GM12878 (cell line): ENCODE results near the gene TCF15. TPM values are rescaled to one million over a fixed set of nuclear protein-coding genes. Genes with fewer than 3 reads are reported as not detected.

ENCODE experiments used
- CREB1 ChIP-seq: IDR thresholded peaks from 2 replicates; pipeline ENCODE4 v1.6.1; 2012; ENCODE audit warnings: low read depth, mild to moderate bottlenecking, inconsistent platforms
- HCFC1 ChIP-seq: fragments of 150-350 bp; IDR thresholded peaks from 2 replicates; pipeline ENCODE4 v1.6.1; 2014; ENCODE audit warnings: low read length
- MTA3 ChIP-seq: IDR thresholded peaks from 2 replicates; pipeline ENCODE4 v1.6.1; 2012; ENCODE audit warnings: low read length, inconsistent platforms, borderline replicate concordance
- MXI1 ChIP-seq: fragments of 150-350 bp; IDR thresholded peaks from 2 replicates; pipeline ENCODE4 v1.6.1; 2011; ENCODE audit warnings: low read depth, mild to moderate bottlenecking, inconsistent platforms, low read length, improper control_type of control experiment
- NRF1 ChIP-seq: conservative IDR thresholded peaks from 2 replicates; pipeline ENCODE4 v1.6.1; 2011; ENCODE audit warnings: mild to moderate bottlenecking, low read depth, low read length, improper control_type of control experiment
- SIX5 ChIP-seq: IDR thresholded peaks from 2 replicates; pipeline ENCODE4 v1.6.1; 2011; ENCODE audit warnings: mild to moderate bottlenecking, low read depth, low read length, moderate library complexity; ENCODE audit not compliant: severe bottlenecking
- SP1 ChIP-seq: IDR thresholded peaks from one replicate; pipeline ENCODE4 v1.6.1; 2011; ENCODE audit warnings: low read depth, low read length
- ZNF384 ChIP-seq: IDR thresholded peaks from 2 replicates; pipeline ENCODE4 v1.6.1; 2012; ENCODE audit warnings: low read depth, mild to moderate bottlenecking, low read length, improper control_type of control experiment, borderline replicate concordance
- polyA plus RNA-seq, 11 experiments: library from polyadenylated mRNA; depleted of rRNA in 4 of 11; unstranded in 6 of 11; stranded (reverse) in 5 of 11; fragments of >200 nt; fragmentation: Nextera tagmentation in 4 of 11; fragmentation: Illumina TruSeq in 1 of 11; extraction: Ambion mirVana in 4 of 11; extraction: Trizol in 1 of 11; gene quantifications; 1 replicate in 1 of 11; 2 replicates in 10 of 11; pipeline versions ENCODE4 v1.2.1 to v1.2.3, GENCODE V29; 2011 to 2016; ENCODE audit warnings: inconsistent platforms in 2 of 11, missing spikeins in 2 of 11, low read depth in 1 of 11
- total RNA-seq, 4 experiments: library from RNA; depleted of rRNA in 3 of 4; stranded (reverse); fragments of >200 nt in 3 of 4; fragmentation: Illumina TruSeq in 1 of 4; extraction: Trizol in 1 of 4; gene quantifications; 2 replicates each; pipeline versions ENCODE4 v1.2.1 to v1.2.3, GENCODE V29; 2013 to 2021
- TF ChIP-seq, protein P1 (sequence below): fragments of 450-650 bp; IDR thresholded peaks from 2 replicates; pipeline ENCODE4 v1.6.1; 2017; ENCODE audit warnings: antibody characterized with exemption, mild to moderate bottlenecking, moderate library complexity
- TF ChIP-seq, protein P2 (sequence below): IDR thresholded peaks from 2 replicates; pipeline ENCODE4 v1.6.1; 2011; ENCODE audit warnings: borderline replicate concordance, low read depth, mild to moderate bottlenecking, moderate library complexity, mixed read lengths, low read length; ENCODE audit not compliant: insufficient read depth; ENCODE audit errors: extremely low read length
- TF ChIP-seq, protein P3 (sequence below): fragments of 450-650 bp; formaldehyde crosslinking; IDR thresholded peaks from 2 replicates; pipeline ENCODE4 v1.5.0; 2022; ENCODE audit warnings: mild to moderate bottlenecking, missing genetic modification characterization
- TF ChIP-seq, protein P4 (sequence below): IDR thresholded peaks from 2 replicates; pipeline ENCODE4 v1.6.1; 2011; ENCODE audit warnings: low read depth, mild to moderate bottlenecking, low read length, moderate library complexity, borderline replicate concordance; ENCODE audit errors: extremely low read depth
- TF ChIP-seq, protein P5 (sequence below): fragments of 450-650 bp; IDR thresholded peaks from 2 replicates; pipeline ENCODE4 v1.6.1; 2016; ENCODE audit warnings: mild to moderate bottlenecking
- TF ChIP-seq, protein P6 (sequence below): fragments of 150-350 bp; IDR thresholded peaks from 2 replicates; pipeline ENCODE4 v1.6.1; 2016; ENCODE audit warnings: low read depth, low read length

The TCF15 gene
- total and polyA plus RNA-seq, 10 of the 15 experiments (the other 5 are each of a cell fraction or from before 2014, with no cell fraction given), result 0.08 TPM; not detected in 9

DNA sequence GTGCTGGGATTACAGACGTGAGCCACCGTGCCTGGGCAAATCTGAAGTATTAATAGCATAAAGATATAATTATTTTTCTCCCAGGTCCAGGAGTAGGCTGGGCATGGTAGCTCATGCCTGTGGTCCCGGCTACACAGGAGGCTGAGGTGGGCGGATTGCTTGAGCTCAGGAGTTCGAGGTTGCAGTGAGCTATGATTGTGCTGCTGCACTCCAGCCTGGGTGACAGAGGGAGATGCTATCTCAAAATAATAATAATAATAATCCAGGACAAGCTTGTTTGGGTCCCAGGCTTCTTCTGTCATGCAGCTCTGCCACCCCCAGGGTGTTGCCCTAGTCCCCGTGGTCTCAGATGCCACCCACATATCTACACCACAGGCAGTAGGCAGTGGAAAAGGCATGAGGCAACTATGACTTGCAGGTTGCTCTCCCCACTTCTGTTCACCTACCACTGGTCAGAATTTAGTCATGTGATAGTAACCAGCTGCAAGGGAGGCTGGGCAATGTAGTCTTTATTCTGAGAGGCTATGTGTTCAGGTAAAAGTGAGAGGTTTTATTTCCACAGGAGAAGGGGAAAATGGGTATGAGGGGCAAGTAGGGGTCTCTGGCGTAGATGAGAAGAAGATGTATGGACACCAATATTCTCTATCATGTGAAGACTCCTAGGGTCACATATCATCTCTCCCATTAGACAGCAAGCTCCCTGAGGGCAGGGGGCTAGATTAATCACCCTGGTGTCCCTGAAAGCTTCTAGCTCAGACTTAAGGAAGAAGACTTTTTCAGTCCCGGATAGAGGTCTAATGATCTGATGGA lies 25.7 kb downstream of the TCF15 start (continued):
- TF ChIP-seq, protein P1, sequence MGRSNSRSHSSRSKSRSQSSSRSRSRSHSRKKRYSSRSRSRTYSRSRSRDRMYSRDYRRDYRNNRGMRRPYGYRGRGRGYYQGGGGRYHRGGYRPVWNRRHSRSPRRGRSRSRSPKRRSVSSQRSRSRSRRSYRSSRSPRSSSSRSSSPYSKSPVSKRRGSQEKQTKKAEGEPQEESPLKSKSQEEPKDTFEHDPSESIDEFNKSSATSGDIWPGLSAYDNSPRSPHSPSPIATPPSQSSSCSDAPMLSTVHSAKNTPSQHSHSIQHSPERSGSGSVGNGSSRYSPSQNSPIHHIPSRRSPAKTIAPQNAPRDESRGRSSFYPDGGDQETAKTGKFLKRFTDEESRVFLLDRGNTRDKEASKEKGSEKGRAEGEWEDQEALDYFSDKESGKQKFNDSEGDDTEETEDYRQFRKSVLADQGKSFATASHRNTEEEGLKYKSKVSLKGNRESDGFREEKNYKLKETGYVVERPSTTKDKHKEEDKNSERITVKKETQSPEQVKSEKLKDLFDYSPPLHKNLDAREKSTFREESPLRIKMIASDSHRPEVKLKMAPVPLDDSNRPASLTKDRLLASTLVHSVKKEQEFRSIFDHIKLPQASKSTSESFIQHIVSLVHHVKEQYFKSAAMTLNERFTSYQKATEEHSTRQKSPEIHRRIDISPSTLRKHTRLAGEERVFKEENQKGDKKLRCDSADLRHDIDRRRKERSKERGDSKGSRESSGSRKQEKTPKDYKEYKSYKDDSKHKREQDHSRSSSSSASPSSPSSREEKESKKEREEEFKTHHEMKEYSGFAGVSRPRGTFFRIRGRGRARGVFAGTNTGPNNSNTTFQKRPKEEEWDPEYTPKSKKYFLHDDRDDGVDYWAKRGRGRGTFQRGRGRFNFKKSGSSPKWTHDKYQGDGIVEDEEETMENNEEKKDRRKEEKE, result no peak
- TF ChIP-seq, protein P2, sequence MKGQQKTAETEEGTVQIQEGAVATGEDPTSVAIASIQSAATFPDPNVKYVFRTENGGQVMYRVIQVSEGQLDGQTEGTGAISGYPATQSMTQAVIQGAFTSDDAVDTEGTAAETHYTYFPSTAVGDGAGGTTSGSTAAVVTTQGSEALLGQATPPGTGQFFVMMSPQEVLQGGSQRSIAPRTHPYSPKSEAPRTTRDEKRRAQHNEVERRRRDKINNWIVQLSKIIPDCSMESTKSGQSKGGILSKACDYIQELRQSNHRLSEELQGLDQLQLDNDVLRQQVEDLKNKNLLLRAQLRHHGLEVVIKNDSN, result peak; percentile 47
- no peak for TF ChIP-seq MXI1
- no peak for TF ChIP-seq ZNF384
- TF ChIP-seq SP1, result no peak
- TF ChIP-seq CREB1, result no peak
- TF ChIP-seq, protein P3, sequence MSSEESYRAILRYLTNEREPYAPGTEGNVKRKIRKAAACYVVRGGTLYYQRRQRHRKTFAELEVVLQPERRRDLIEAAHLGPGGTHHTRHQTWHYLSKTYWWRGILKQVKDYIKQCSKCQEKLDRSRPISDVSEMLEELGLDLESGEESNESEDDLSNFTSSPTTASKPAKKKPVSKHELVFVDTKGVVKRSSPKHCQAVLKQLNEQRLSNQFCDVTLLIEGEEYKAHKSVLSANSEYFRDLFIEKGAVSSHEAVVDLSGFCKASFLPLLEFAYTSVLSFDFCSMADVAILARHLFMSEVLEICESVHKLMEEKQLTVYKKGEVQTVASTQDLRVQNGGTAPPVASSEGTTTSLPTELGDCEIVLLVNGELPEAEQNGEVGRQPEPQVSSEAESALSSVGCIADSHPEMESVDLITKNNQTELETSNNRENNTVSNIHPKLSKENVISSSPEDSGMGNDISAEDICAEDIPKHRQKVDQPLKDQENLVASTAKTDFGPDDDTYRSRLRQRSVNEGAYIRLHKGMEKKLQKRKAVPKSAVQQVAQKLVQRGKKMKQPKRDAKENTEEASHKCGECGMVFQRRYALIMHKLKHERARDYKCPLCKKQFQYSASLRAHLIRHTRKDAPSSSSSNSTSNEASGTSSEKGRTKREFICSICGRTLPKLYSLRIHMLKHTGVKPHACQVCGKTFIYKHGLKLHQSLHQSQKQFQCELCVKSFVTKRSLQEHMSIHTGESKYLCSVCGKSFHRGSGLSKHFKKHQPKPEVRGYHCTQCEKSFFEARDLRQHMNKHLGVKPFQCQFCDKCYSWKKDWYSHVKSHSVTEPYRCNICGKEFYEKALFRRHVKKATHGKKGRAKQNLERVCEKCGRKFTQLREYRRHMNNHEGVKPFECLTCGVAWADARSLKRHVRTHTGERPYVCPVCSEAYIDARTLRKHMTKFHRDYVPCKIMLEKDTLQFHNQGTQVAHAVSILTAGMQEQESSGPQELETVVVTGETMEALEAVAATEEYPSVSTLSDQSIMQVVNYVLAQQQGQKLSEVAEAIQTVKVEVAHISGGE (CRISPR knock-in tag), result no peak
- TF ChIP-seq, protein P4, sequence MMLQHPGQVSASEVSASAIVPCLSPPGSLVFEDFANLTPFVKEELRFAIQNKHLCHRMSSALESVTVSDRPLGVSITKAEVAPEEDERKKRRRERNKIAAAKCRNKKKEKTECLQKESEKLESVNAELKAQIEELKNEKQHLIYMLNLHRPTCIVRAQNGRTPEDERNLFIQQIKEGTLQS, result 0 out of 2 replicates have a peak, but pooled peaks have one; percentile 22
- no peak for TF ChIP-seq NRF1
- TF ChIP-seq, protein P5, sequence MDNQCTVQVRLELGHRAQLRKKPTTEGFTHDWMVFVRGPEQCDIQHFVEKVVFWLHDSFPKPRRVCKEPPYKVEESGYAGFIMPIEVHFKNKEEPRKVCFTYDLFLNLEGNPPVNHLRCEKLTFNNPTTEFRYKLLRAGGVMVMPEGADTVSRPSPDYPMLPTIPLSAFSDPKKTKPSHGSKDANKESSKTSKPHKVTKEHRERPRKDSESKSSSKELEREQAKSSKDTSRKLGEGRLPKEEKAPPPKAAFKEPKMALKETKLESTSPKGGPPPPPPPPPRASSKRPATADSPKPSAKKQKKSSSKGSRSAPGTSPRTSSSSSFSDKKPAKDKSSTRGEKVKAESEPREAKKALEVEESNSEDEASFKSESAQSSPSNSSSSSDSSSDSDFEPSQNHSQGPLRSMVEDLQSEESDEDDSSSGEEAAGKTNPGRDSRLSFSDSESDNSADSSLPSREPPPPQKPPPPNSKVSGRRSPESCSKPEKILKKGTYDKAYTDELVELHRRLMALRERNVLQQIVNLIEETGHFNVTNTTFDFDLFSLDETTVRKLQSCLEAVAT, result no peak
- no peak for TF ChIP-seq MTA3
- TF ChIP-seq HCFC1, result peak; percentile 76
- TF ChIP-seq, protein P6, sequence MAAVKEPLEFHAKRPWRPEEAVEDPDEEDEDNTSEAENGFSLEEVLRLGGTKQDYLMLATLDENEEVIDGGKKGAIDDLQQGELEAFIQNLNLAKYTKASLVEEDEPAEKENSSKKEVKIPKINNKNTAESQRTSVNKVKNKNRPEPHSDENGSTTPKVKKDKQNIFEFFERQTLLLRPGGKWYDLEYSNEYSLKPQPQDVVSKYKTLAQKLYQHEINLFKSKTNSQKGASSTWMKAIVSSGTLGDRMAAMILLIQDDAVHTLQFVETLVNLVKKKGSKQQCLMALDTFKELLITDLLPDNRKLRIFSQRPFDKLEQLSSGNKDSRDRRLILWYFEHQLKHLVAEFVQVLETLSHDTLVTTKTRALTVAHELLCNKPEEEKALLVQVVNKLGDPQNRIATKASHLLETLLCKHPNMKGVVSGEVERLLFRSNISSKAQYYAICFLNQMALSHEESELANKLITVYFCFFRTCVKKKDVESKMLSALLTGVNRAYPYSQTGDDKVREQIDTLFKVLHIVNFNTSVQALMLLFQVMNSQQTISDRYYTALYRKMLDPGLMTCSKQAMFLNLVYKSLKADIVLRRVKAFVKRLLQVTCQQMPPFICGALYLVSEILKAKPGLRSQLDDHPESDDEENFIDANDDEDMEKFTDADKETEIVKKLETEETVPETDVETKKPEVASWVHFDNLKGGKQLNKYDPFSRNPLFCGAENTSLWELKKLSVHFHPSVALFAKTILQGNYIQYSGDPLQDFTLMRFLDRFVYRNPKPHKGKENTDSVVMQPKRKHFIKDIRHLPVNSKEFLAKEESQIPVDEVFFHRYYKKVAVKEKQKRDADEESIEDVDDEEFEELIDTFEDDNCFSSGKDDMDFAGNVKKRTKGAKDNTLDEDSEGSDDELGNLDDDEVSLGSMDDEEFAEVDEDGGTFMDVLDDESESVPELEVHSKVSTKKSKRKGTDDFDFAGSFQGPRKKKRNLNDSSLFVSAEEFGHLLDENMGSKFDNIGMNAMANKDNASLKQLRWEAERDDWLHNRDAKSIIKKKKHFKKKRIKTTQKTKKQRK, result no peak
- TF ChIP-seq SIX5, result peak; percentile 74
